HepG2 (cell line): ENCODE data around the gene STARD10. TPM values are rescaled to one million over a fixed set of nuclear protein-coding genes. Genes with fewer than 3 reads are reported as not detected.

ENCODE experiments used
- ATAC-seq: fragments of 200-7000 bp; cut with Tn5 transposase; 3 replicates; pipeline ENCODE4 v1.9.1; 2020; ENCODE audit warnings: mild to moderate bottlenecking, moderate library complexity
- BruUV-seq: library from RNA; stranded (reverse); fragments of 400-500 nt; replicated peaks from 2 replicates; lab custom pipeline; 2021; lab: Mats Ljungman, UMichigan
- CTCF ChIA-PET: fragments of 300-600 bp; formaldehyde crosslinking; extraction: SDS; loops from one replicate; lab custom pipeline; 2021; ENCODE audit warnings: low total read pairs, inconsistent platforms, low intra/inter-chr PET ratio; lab: Yijun Ruan, JAX
- POLR2A ChIA-PET: fragments of 350-600 bp; sonication (Branson Sonifier 250); formaldehyde crosslinking; loops from one replicate; lab custom pipeline; 2020; ENCODE audit warnings: antibody characterized with exemption, inconsistent platforms; lab: Yijun Ruan, JAX
- DNase-seq: peaks from one replicate; pipeline ENCODE4 v3.0.0-alpha.2; 2015; ENCODE audit warnings: low spot score
- FAIRE-seq: peaks from 3 replicates; lab custom pipeline; 2011; peaks lifted over from hg19 to GRCh38; lab: Jason Lieb, UNC
- H2AFZ ChIP-seq: one replicate; pipeline ENCODE4 v1.6.1; 2011; ENCODE audit warnings: low read length, inconsistent platforms
- H3K27ac ChIP-seq: fragments of 300-600 bp; 3 replicates; pipeline ENCODE4 v1.8.0; 2011; ENCODE audit warnings: mixed run types, mild to moderate bottlenecking, mixed read lengths, low read length, inconsistent platforms; ENCODE audit not compliant: insufficient read depth; ENCODE audit errors: extremely low read length
- H3K27me3 ChIP-seq, 2 experiments: fragments of 200-600 bp in 1 of 2; 2 replicates in 1 of 2; 3 replicates in 1 of 2; pipeline versions ENCODE4 v1.6.0 to v1.8.0; 2011; ENCODE audit warnings: low read length in 2 of 2, mild to moderate bottlenecking in 2 of 2, moderate library complexity in 2 of 2, inconsistent platforms in 1 of 2; ENCODE audit not compliant: insufficient read depth in 2 of 2, control insufficient read depth in 1 of 2
- H3K36me3 ChIP-seq, 2 experiments: fragments of 200-600 bp in 1 of 2; replicated peaks in 1 of 2; 2 replicates in 1 of 2; 3 replicates in 1 of 2; pipeline versions ENCODE4 v1.5.1 to v1.8.0; 2011; ENCODE audit warnings: low read length in 2 of 2, inconsistent platforms in 1 of 2; ENCODE audit not compliant: insufficient read depth in 2 of 2, control insufficient read depth in 1 of 2
- H3K4me1 ChIP-seq: 2 replicates; pipeline ENCODE4 v1.5.1; 2012; ENCODE audit warnings: low read length, inconsistent platforms; ENCODE audit not compliant: insufficient read depth
- H3K4me2 ChIP-seq: 2 replicates; pipeline ENCODE4 v1.6.0; 2011; ENCODE audit warnings: low read depth, low read length, inconsistent platforms
- H3K4me3 ChIP-seq, 3 experiments: fragments of 200-600 bp in 1 of 3; sonication (generic), shearing (Covaris generic) in 1 of 3; replicated peaks in 1 of 3; 2 replicates each; pipeline ENCODE4 v1.5.1; 2011 to 2016; ENCODE audit warnings: low read length in 3 of 3, inconsistent platforms in 2 of 3, low read depth in 2 of 3, mild to moderate bottlenecking in 2 of 3, control low read depth in 1 of 3, mixed read lengths in 1 of 3; ENCODE audit not compliant: insufficient read depth in 1 of 3
- H3K79me2 ChIP-seq: one replicate; pipeline ENCODE4 v1.6.1; 2011; ENCODE audit warnings: low read length, inconsistent platforms; ENCODE audit not compliant: insufficient read depth
- H3K9ac ChIP-seq: 2 replicates; pipeline ENCODE4 v1.6.0; 2011; ENCODE audit warnings: mild to moderate bottlenecking, low read depth, low read length, inconsistent platforms; ENCODE audit not compliant: insufficient read depth
- H3K9me3 ChIP-seq: 2 replicates; pipeline ENCODE4 v1.5.1; 2012; ENCODE audit warnings: mild to moderate bottlenecking, low read length
- H4K20me1 ChIP-seq: 2 replicates; pipeline ENCODE4 v1.6.0; 2011; ENCODE audit warnings: inconsistent platforms, mild to moderate bottlenecking, low read length, moderate library complexity; ENCODE audit not compliant: insufficient read depth
- ARID5B ChIP-seq: IDR thresholded peaks from 2 replicates; pipeline ENCODE4 v1.4.0; 2020; ENCODE audit warnings: mild to moderate bottlenecking, missing genetic modification reagents
- MTA1 ChIP-seq: sonication (generic); formaldehyde crosslinking; IDR thresholded peaks from 2 replicates; pipeline ENCODE4 v1.4.0; 2020; ENCODE audit warnings: missing genetic modification reagents, mild to moderate bottlenecking, borderline replicate concordance
- MXI1 ChIP-seq: IDR thresholded peaks from 3 replicates; pipeline ENCODE4 v1.6.1; 2012; ENCODE audit warnings: low read depth, low read length, inconsistent platforms, borderline replicate concordance
- SP1 ChIP-seq, 2 experiments: fragments of 450-650 bp in 1 of 2; sonication (generic) in 1 of 2; formaldehyde crosslinking in 1 of 2; IDR thresholded peaks; 2 replicates each; pipeline versions ENCODE4 v1.4.0 to v1.6.1; 2016 to 2020; ENCODE audit warnings: missing genetic modification reagents in 1 of 2
- ZNF143 ChIP-seq: sonication (generic); formaldehyde crosslinking; IDR thresholded peaks from 2 replicates; pipeline ENCODE4 v1.4.0; 2020; ENCODE audit warnings: missing genetic modification reagents
- ZNF343 ChIP-seq: sonication (generic); formaldehyde crosslinking; IDR thresholded peaks from 2 replicates; pipeline ENCODE4 v1.4.0; 2020; ENCODE audit warnings: mild to moderate bottlenecking, missing genetic modification reagents
- ZNF546 ChIP-seq: sonication (generic); formaldehyde crosslinking; conservative IDR thresholded peaks from 2 replicates; pipeline ENCODE4 v1.8.1; 2023; ENCODE audit warnings: mild to moderate bottlenecking, missing genetic modification reagents
- ZNF674 ChIP-seq: sonication (generic); formaldehyde crosslinking; IDR thresholded peaks from 2 replicates; pipeline ENCODE4 v1.5.0; 2020; ENCODE audit warnings: low read depth, mild to moderate bottlenecking, missing genetic modification reagents
- ZNF780A ChIP-seq: sonication (generic); formaldehyde crosslinking; IDR thresholded peaks from 2 replicates; pipeline ENCODE4 v1.8.0; 2022; ENCODE audit warnings: mild to moderate bottlenecking, missing genetic modification reagents, moderate library complexity
- WGBS: methylation state at CpG from one replicate; pipeline ENCODE4 v1.1.6; 2017; ENCODE audit warnings: low lambda C conversion rate; 5-methylcytosine and 5-hydroxymethylcytosine counted together
- in situ Hi-C: cut with HindIII; loops from 2 replicates; pipeline ENCODE4 v1.10.0; 2017; ENCODE audit warnings: low pct_unique_long_range_greater_than_20kb; ENCODE audit not compliant: extremely low pct_ligation_motif_present
- intact Hi-C: fragments of 100-400 bp; cut with micrococcal nuclease; formaldehyde crosslinking; loops from one replicate; pipeline ENCODE4 v1.10.0; 2022; ENCODE audit not compliant: unreplicated experiment
- polyA plus RNA-seq, 8 experiments: library from polyadenylated mRNA; depleted of rRNA in 3 of 8; stranded (reverse) in 7 of 8; unstranded in 1 of 8; fragments of >200 nt; fragmentation: Illumina TruSeq in 4 of 8; extraction: Trizol in 4 of 8; gene quantifications; 2 replicates each; pipeline versions ENCODE4 v1.2.1 to v1.2.3, GENCODE V29; 2011 to 2016; ENCODE audit warnings: low read depth in 4 of 8, missing spikeins in 1 of 8, mixed read lengths in 1 of 8; ENCODE audit not compliant: insufficient read depth in 1 of 8
- total RNA-seq, 5 experiments: library from RNA; depleted of rRNA; stranded (reverse); fragments of >200 nt; fragmentation: Illumina TruSeq; extraction: Trizol; gene quantifications; 2 replicates each; pipeline ENCODE4 v1.2.3, GENCODE V29; 2016; ENCODE audit warnings: low read depth in 1 of 5
- TF ChIP-seq, protein P1 (sequence below): sonication (generic); formaldehyde crosslinking; IDR thresholded peaks from 2 replicates; pipeline ENCODE4 v1.5.1; 2020; ENCODE audit warnings: mild to moderate bottlenecking, missing genetic modification reagents, borderline replicate concordance
- TF ChIP-seq, protein P2 (sequence below): sonication (generic); formaldehyde crosslinking; IDR thresholded peaks from 2 replicates; pipeline ENCODE4 v1.5.0; 2020; ENCODE audit warnings: mild to moderate bottlenecking, missing genetic modification reagents, moderate library complexity

Gene STARD10
- total and polyA plus RNA-seq, 2 of the 13 experiments (the other 11 are each of a cell fraction or from before 2014, with no cell fraction given): 260 to 341 TPM

DNA sequence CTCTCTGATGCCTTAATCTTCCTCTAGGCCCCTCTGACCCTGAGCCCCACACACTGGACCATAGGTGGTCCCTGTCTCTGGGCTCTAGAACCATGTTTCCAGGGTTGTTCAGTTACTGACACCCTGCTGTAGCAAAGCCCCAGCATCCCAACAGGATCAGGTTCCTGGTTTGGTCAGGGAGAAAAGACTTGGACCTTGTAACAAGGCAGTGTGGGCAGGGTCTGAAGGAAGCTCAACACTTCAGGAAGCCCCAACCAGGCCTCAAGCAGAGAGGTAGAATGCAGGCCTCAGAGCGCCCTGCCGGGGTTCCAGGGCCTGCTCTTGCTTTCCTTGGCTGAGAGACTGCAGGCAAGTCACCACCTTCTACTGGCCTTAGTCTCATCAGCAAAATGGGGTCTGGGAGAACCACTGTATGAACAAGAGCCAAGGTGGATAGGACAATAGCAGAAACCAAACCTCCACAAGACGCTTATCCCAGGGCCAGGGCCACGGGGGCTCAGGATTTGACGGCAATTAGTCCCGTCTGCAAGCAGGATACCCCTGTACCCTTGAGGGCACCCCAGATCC, 46.5 kb downstream of the STARD10 start:
- WGBS: 80% methylated on average over 1 of the region's 6 CpGs
- Histone ChIP-seq H4K20me1 (peaks cover 11% of the 10 kb centered on the region; the same call in 1 of the 2 replicates), H3K27me3 (no peaks in the 10 kb centered on the region; a peak in 1 of 5 replicates), H3K4me2 (no peak overlapping the region), H3K27ac (peak overlapping the region; percentile 30), H3K9ac (no peak overlapping the region), H3K9me3 (no peaks in the 10 kb centered on the region), H3K4me1 (peaks cover 86% of the 10 kb centered on the region), H3K79me2 (peaks cover 86% of the 10 kb centered on the region), H3K4me3 (no peak overlapping the region), H2AFZ (no peak overlapping the region), H3K36me3 (peaks cover 3 to 15% of the 10 kb centered on the region in 2 experiments; a peak in 2 of 5 replicates)
- ChIA-PET POLR2A (no interaction called here), CTCF (no interaction called here)
- ATAC-seq: no peak
- no peak for FAIRE-seq
- no TSS peak for BruUV-seq
- intact Hi-C loops (no loop called here), in situ Hi-C loops (no loop called here)
- DNase-seq: no peak
- no peak for TF ChIP-seq ZNF780A
- no peak for TF ChIP-seq ZNF674
- TF ChIP-seq SP1 (IDR thresholded peaks at IDR 0.05): no peak
- TF ChIP-seq SP1 (CRISPR knock-in tag; IDR thresholded peaks at IDR 0.05): no peak
- TF ChIP-seq MTA1 (CRISPR knock-in tag): 0 out of 2 replicates have a peak, but pooled peaks have one; percentile 18
- TF ChIP-seq ARID5B: no peak
- no peak for TF ChIP-seq MXI1
- no peak for TF ChIP-seq ZNF143 (CRISPR knock-in tag)
- TF ChIP-seq, protein P1, sequence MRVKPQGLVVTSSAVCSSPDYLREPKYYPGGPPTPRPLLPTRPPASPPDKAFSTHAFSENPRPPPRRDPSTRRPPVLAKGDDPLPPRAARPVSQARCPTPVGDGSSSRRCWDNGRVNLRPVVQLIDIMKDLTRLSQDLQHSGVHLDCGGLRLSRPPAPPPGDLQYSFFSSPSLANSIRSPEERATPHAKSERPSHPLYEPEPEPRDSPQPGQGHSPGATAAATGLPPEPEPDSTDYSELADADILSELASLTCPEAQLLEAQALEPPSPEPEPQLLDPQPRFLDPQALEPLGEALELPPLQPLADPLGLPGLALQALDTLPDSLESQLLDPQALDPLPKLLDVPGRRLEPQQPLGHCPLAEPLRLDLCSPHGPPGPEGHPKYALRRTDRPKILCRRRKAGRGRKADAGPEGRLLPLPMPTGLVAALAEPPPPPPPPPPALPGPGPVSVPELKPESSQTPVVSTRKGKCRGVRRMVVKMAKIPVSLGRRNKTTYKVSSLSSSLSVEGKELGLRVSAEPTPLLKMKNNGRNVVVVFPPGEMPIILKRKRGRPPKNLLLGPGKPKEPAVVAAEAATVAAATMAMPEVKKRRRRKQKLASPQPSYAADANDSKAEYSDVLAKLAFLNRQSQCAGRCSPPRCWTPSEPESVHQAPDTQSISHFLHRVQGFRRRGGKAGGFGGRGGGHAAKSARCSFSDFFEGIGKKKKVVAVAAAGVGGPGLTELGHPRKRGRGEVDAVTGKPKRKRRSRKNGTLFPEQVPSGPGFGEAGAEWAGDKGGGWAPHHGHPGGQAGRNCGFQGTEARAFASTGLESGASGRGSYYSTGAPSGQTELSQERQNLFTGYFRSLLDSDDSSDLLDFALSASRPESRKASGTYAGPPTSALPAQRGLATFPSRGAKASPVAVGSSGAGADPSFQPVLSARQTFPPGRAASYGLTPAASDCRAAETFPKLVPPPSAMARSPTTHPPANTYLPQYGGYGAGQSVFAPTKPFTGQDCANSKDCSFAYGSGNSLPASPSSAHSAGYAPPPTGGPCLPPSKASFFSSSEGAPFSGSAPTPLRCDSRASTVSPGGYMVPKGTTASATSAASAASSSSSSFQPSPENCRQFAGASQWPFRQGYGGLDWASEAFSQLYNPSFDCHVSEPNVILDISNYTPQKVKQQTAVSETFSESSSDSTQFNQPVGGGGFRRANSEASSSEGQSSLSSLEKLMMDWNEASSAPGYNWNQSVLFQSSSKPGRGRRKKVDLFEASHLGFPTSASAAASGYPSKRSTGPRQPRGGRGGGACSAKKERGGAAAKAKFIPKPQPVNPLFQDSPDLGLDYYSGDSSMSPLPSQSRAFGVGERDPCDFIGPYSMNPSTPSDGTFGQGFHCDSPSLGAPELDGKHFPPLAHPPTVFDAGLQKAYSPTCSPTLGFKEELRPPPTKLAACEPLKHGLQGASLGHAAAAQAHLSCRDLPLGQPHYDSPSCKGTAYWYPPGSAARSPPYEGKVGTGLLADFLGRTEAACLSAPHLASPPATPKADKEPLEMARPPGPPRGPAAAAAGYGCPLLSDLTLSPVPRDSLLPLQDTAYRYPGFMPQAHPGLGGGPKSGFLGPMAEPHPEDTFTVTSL: no peak
- no peak for TF ChIP-seq ZNF343 (CRISPR knock-in tag)
- TF ChIP-seq, protein P2, sequence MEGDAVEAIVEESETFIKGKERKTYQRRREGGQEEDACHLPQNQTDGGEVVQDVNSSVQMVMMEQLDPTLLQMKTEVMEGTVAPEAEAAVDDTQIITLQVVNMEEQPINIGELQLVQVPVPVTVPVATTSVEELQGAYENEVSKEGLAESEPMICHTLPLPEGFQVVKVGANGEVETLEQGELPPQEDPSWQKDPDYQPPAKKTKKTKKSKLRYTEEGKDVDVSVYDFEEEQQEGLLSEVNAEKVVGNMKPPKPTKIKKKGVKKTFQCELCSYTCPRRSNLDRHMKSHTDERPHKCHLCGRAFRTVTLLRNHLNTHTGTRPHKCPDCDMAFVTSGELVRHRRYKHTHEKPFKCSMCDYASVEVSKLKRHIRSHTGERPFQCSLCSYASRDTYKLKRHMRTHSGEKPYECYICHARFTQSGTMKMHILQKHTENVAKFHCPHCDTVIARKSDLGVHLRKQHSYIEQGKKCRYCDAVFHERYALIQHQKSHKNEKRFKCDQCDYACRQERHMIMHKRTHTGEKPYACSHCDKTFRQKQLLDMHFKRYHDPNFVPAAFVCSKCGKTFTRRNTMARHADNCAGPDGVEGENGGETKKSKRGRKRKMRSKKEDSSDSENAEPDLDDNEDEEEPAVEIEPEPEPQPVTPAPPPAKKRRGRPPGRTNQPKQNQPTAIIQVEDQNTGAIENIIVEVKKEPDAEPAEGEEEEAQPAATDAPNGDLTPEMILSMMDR (CRISPR knock-in tag): no peak
- TF ChIP-seq ZNF546 (CRISPR knock-in tag): no peak
